IMR-90 (cell line): Measurements from ENCODE around the gene FGF5. TPM values are rescaled to one million over a fixed set of nuclear protein-coding genes. Genes with fewer than 3 reads are reported as not detected.

Experiments
- ATAC-seq: fragments of 200-7000 bp; cut with Tn5 transposase; 2 replicates; pipeline ENCODE4 v1.9.1; 2020; ENCODE audit warnings: low read depth, mild to moderate bottlenecking, moderate library complexity
- BruUV-seq: library from RNA; stranded (reverse); fragments of 400-500 nt; replicated peaks from 2 replicates; lab custom pipeline; 2021; lab: Mats Ljungman, UMichigan
- CTCF ChIA-PET: fragments of 300-600 bp; formaldehyde crosslinking; extraction: SDS; loops from one replicate; lab custom pipeline; 2021; ENCODE audit warnings: antibody characterized with exemption; lab: Yijun Ruan, JAX
- POLR2A ChIA-PET: fragments of 300-600 bp; sonication (Branson Sonifier 250); formaldehyde crosslinking; loops from one replicate; lab custom pipeline; 2022; ENCODE audit warnings: antibody characterized with exemption; ENCODE audit not compliant: unreplicated experiment; lab: Charles Lee
- DNase-seq: peaks from one replicate; pipeline ENCODE4 v3.0.0; 2013
- H2AFZ ChIP-seq: replicated peaks from 2 replicates; pipeline ENCODE3; 2013; ENCODE audit warnings: low read length, mild to moderate bottlenecking; ENCODE audit not compliant: poor library complexity
- H2AK5ac ChIP-seq: 2 replicates; pipeline ENCODE4 v1.6.1; 2013; ENCODE audit warnings: low read depth, low read length, inconsistent platforms
- H2AK9ac ChIP-seq: replicated peaks from 2 replicates; pipeline ENCODE3; 2013; ENCODE audit warnings: mild to moderate bottlenecking, low read depth, low read length, moderate library complexity; ENCODE audit not compliant: poor library complexity
- H2BK120ac ChIP-seq: 2 replicates; pipeline ENCODE4 v1.6.1; 2013; ENCODE audit warnings: low read depth, low read length, inconsistent platforms
- H2BK15ac ChIP-seq: 3 replicates; pipeline ENCODE4 v1.6.1; 2013; ENCODE audit warnings: low read depth, low read length, inconsistent platforms
- H2BK20ac ChIP-seq: 2 replicates; pipeline ENCODE4 v1.6.1; 2013; ENCODE audit warnings: low read depth, mild to moderate bottlenecking, inconsistent platforms, low read length, moderate library complexity
- H2BK5ac ChIP-seq: 2 replicates; pipeline ENCODE4 v1.6.1; 2013; ENCODE audit warnings: mild to moderate bottlenecking, low read depth, low read length, inconsistent platforms; ENCODE audit not compliant: poor library complexity, severe bottlenecking
- H3K14ac ChIP-seq: replicated peaks from 2 replicates; pipeline ENCODE4 v1.6.1; 2013; ENCODE audit warnings: low read depth, low read length, inconsistent platforms
- H3K18ac ChIP-seq: 2 replicates; pipeline ENCODE4 v1.6.1; 2013; ENCODE audit warnings: low read depth, low read length, control low read depth
- H3K23ac ChIP-seq: 2 replicates; pipeline ENCODE4 v1.6.1; 2013; ENCODE audit warnings: low read depth, low read length, inconsistent platforms
- H3K27ac ChIP-seq: 2 replicates; pipeline ENCODE4 v1.5.1; 2013; ENCODE audit warnings: mild to moderate bottlenecking, control low read depth, low read length; ENCODE audit not compliant: insufficient read depth
- H3K27me3 ChIP-seq: 2 replicates; pipeline ENCODE4 v1.6.1; 2013; ENCODE audit warnings: low read length; ENCODE audit not compliant: control insufficient read depth, insufficient read depth
- H3K36me3 ChIP-seq: 2 replicates; pipeline ENCODE4 v1.6.1; 2013; ENCODE audit warnings: low read length, mixed read lengths; ENCODE audit not compliant: control insufficient read depth, insufficient read depth
- H3K4ac ChIP-seq: 2 replicates; pipeline ENCODE4 v1.6.1; 2013; ENCODE audit warnings: low read depth, low read length, inconsistent platforms
- H3K4me1 ChIP-seq: 2 replicates; pipeline ENCODE4 v1.6.1; 2013; ENCODE audit warnings: low read length, mixed read lengths; ENCODE audit not compliant: control insufficient read depth, insufficient read depth
- H3K4me2 ChIP-seq: 2 replicates; pipeline ENCODE4 v1.6.1; 2013; ENCODE audit warnings: low read depth, mild to moderate bottlenecking, control low read depth, low read length, moderate library complexity
- H3K4me3 ChIP-seq: 2 replicates; pipeline ENCODE4 v1.5.1; 2013; ENCODE audit warnings: low read depth, mild to moderate bottlenecking, control low read depth, low read length, moderate library complexity; ENCODE audit not compliant: insufficient read depth
- H3K56ac ChIP-seq: 2 replicates; pipeline ENCODE4 v1.6.1; 2013; ENCODE audit warnings: low read length, inconsistent platforms; ENCODE audit not compliant: insufficient read depth; ENCODE audit errors: extremely low read depth
- H3K79me1 ChIP-seq, 2 experiments: 2 replicates each; pipeline ENCODE4 v1.6.1; 2013; ENCODE audit warnings: low read length in 2 of 2, inconsistent platforms in 1 of 2, low read depth in 1 of 2
- H3K9ac ChIP-seq: 2 replicates; pipeline ENCODE4 v1.6.1; 2013; ENCODE audit warnings: low read depth, low read length, control low read depth
- H3K9me1 ChIP-seq: 2 replicates; pipeline ENCODE4 v1.6.1; 2013; ENCODE audit warnings: low read length, inconsistent platforms; ENCODE audit not compliant: insufficient read depth
- H3K9me3 ChIP-seq: 2 replicates; pipeline ENCODE4 v1.6.1; 2013; ENCODE audit warnings: low read length; ENCODE audit not compliant: control insufficient read depth, insufficient read depth
- H4K20me1 ChIP-seq: 2 replicates; pipeline ENCODE4 v1.6.1; 2013; ENCODE audit warnings: low read length, inconsistent platforms; ENCODE audit not compliant: insufficient read depth
- H4K5ac ChIP-seq: 2 replicates; pipeline ENCODE4 v1.6.1; 2013; ENCODE audit warnings: mild to moderate bottlenecking, low read depth, low read length, control low read depth
- H4K8ac ChIP-seq, 2 experiments: 2 replicates each; pipeline ENCODE4 v1.6.1; 2013; ENCODE audit warnings: low read depth in 2 of 2, low read length in 2 of 2, control low read depth in 1 of 2, inconsistent platforms in 1 of 2
- H4K91ac ChIP-seq: 2 replicates; pipeline ENCODE4 v1.6.1; 2013; ENCODE audit warnings: low read depth, low read length, inconsistent platforms; ENCODE audit not compliant: insufficient read depth
- CEBPB ChIP-seq: IDR thresholded peaks from 2 replicates; pipeline ENCODE4 v1.6.1; 2012; ENCODE audit warnings: low read depth, low read length, improper control_type of control experiment
- CHD1 ChIP-seq: IDR thresholded peaks from 2 replicates; pipeline ENCODE4 v1.6.1; 2012; ENCODE audit warnings: low read depth, low read length, improper control_type of control experiment
- MAFK ChIP-seq: IDR thresholded peaks from 2 replicates; pipeline ENCODE4 v1.6.1; 2012; ENCODE audit warnings: low read depth, low read length, improper control_type of control experiment
- MAZ ChIP-seq: IDR thresholded peaks from 2 replicates; pipeline ENCODE4 v1.6.1; 2012; ENCODE audit warnings: low read depth, mild to moderate bottlenecking, low read length, improper control_type of control experiment, moderate library complexity, borderline replicate concordance
- RAD21 ChIP-seq: IDR thresholded peaks from 2 replicates; pipeline ENCODE4 v1.6.1; 2012; ENCODE audit warnings: low read length, improper control_type of control experiment
- SMC3 ChIP-seq: fragments of 150-350 bp; IDR thresholded peaks from 2 replicates; pipeline ENCODE4 v1.6.1; 2016; ENCODE audit warnings: low read depth, mild to moderate bottlenecking, antibody characterized with exemption, low read length, moderate library complexity
- USF2 ChIP-seq: fragments of 150-350 bp; IDR thresholded peaks from 2 replicates; pipeline ENCODE4 v1.6.1; 2017; ENCODE audit warnings: mild to moderate bottlenecking, antibody characterized with exemption, low read length, low read depth
- WGBS, 2 experiments: methylation state at CpG; one replicate each; pipeline versions ENCODE4 v1.1.5 to v1.1.7; 2013; ENCODE audit warnings: missing lambda C conversion rate in 2 of 2; ENCODE audit not compliant: insufficient read length in 1 of 2; ENCODE audit errors: extremely low coverage in 2 of 2; 5-methylcytosine and 5-hydroxymethylcytosine counted together
- dilution Hi-C: fragments of 300-500 bp; cut with HindIII; formaldehyde crosslinking; loops from one replicate; pipeline ENCODE4 v1.14.3; 2018; ENCODE audit warnings: low sequenced_read_pairs; ENCODE audit not compliant: unreplicated experiment
- in situ Hi-C: fragments of 300-500 bp; cut with MboI; formaldehyde crosslinking; loops from 3 replicates; pipeline ENCODE4 v1.14.3; 2019; ENCODE audit warnings: low sequenced_read_pairs, inconsistent platforms, mixed read lengths
- intact Hi-C: fragments of 100-400 bp; cut with micrococcal nuclease; formaldehyde crosslinking; loops from 2 replicates; pipeline ENCODE4 v1.10.0; 2022
- polyA plus RNA-seq, 3 experiments: library from polyadenylated mRNA; depleted of rRNA; stranded (reverse); fragments of >200 nt; gene quantifications; 2 replicates each; pipeline ENCODE4 v1.2.3, GENCODE V29; 2012; ENCODE audit warnings: low replicate concordance in 1 of 3
- total RNA-seq: library from RNA; depleted of rRNA; stranded (reverse); fragments of >200 nt; gene quantifications from 2 replicates; pipeline ENCODE4 v1.2.3, GENCODE V29; 2012

Gene FGF5
- total and polyA plus RNA-seq, 2 of the 4 experiments (the other 2 are of a cell fraction): 18.6 to 42.1 TPM

- Histone ChIP-seq H3K36me3 (no peaks in the 10 kb centered on the region; the same call in 1 of the 2 replicates), H3K27ac (no peak overlapping the region), H2BK15ac (no peak overlapping the region), H2BK120ac (no peak overlapping the region), H3K56ac (no peak overlapping the region), H3K9me1 (no peaks in the 10 kb centered on the region), H2BK20ac (no peak overlapping the region), H4K20me1 (no peaks in the 10 kb centered on the region), H2BK5ac (no peak overlapping the region), H3K9ac (no peak overlapping the region), H3K79me1 (peaks cover 0 to 25% of the 10 kb centered on the region in 2 experiments; a peak in 2 of 4 replicates), H3K23ac (no peak overlapping the region), H3K27me3 (no peaks in the 10 kb centered on the region), H3K4ac (no peak overlapping the region), H2AK5ac (no peak overlapping the region), H3K4me1 (peaks cover 2% of the 10 kb centered on the region; the same call in 1 of the 2 replicates), H3K9me3 (peaks cover 2% of the 10 kb centered on the region; the same call in 1 of the 2 replicates), H2AK9ac (no peak overlapping the region), H4K5ac (no peak overlapping the region), H3K18ac (no peak overlapping the region), H4K8ac (no peak overlapping the region), H2AFZ (no peak overlapping the region), H3K14ac (no peak overlapping the region), H3K4me2 (no peak overlapping the region), H3K4me3 (no peak overlapping the region), H4K91ac (no peak overlapping the region)
- CTCF ChIA-PET: no interaction called here
- dilution Hi-C loops: no loop called here
- ATAC-seq (no peak), DNase-seq (no peak)
- no peak for TF ChIP-seq RAD21
- no peak for TF ChIP-seq SMC3
- no peak for TF ChIP-seq CEBPB
- no peak for TF ChIP-seq MAZ
- no peak for TF ChIP-seq CHD1
- TF ChIP-seq MAFK: no peak
- no peak for TF ChIP-seq USF2
- in situ Hi-C loops: no loop called here
- POLR2A ChIA-PET: no interaction called here
- 91% methylated on average over 11 of the region's 26 CpGs; no CpG with 5 or more reads in 1 of the 2 experiments for WGBS, 2 experiments
- intact Hi-C loops: no loop called here
- BruUV-seq: no TSS peak
These were observed 36.3 kb downstream of the FGF5 start for GRCh38 chr4:80302616-80303223.
